Thyroid gland (tissue), 4 donors: ENCODE measurements around the gene UTS2B.

ENCODE experiments used
- POLR2A ChIP-seq, 2 donors: fragments of 450-650 bp; IDR thresholded peaks; one replicate each; pipeline ENCODE4 v1.6.1; 2017; ENCODE audit warnings: antibody characterized with exemption in 2 of 2, mild to moderate bottlenecking in 2 of 2, moderate library complexity in 1 of 2
- TF ChIP-seq, protein P1 (sequence below), 6 experiments: fragments of 200-600 bp in 3 of 6; fragments of 450-650 bp in 3 of 6; sonication (generic) in 3 of 6; IDR thresholded peaks; one replicate each; pipeline ENCODE4 v1.5.1; 2016 to 2019; ENCODE audit warnings: antibody characterized with exemption in 6 of 6, mild to moderate bottlenecking in 2 of 6, inconsistent platforms in 1 of 6, moderate library complexity in 1 of 6

DNA sequence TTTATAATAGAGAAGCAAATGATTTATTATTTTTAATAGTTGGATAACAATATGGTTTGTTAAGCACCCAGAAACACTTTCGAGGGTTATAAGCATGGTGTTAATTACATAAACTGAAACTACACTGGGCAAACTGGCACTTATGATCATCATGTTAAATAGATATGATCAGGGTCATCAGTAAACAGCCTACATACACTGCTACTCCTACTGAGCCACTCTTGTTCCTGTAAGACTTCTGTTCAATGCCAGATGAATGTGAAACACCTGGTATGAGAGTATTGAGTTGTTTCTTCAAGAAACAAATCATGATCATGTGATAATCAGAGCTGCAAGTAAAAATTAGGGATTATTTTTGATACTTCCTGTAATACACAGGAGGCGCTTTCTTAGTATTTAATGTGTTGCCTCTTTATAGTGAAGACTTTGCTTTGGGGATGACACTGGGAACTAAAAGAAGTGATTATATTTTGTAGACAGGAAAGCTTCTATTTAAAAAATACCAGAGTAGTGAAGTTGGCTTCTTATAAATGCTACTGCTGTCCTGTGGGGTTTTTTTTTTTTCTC, 32.3 kb upstream of the UTS2B start:
- TF ChIP-seq, protein P1, sequence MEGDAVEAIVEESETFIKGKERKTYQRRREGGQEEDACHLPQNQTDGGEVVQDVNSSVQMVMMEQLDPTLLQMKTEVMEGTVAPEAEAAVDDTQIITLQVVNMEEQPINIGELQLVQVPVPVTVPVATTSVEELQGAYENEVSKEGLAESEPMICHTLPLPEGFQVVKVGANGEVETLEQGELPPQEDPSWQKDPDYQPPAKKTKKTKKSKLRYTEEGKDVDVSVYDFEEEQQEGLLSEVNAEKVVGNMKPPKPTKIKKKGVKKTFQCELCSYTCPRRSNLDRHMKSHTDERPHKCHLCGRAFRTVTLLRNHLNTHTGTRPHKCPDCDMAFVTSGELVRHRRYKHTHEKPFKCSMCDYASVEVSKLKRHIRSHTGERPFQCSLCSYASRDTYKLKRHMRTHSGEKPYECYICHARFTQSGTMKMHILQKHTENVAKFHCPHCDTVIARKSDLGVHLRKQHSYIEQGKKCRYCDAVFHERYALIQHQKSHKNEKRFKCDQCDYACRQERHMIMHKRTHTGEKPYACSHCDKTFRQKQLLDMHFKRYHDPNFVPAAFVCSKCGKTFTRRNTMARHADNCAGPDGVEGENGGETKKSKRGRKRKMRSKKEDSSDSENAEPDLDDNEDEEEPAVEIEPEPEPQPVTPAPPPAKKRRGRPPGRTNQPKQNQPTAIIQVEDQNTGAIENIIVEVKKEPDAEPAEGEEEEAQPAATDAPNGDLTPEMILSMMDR (IDR thresholded peaks at IDR 0.05), result no peak
- no peak for TF ChIP-seq POLR2A (IDR thresholded peaks at IDR 0.05)
